PFSK-1 (cell line): ENCODE data around the gene GAS7.

Experiments
- FOXP2 ChIP-seq: optimal IDR thresholded peaks from 2 replicates; pipeline ENCODE3; 2011; ENCODE audit warnings: borderline replicate concordance, control low read depth, inconsistent platforms; ENCODE audit not compliant: insufficient read depth; ENCODE audit errors: extremely low read length, extremely low read depth
- POLR2AphosphoS5 ChIP-seq: IDR thresholded peaks from 2 replicates; pipeline ENCODE4 v1.6.1; 2012; ENCODE audit warnings: low read depth, mild to moderate bottlenecking, control low read depth, low read length, moderate library complexity
- SIN3A ChIP-seq: IDR thresholded peaks from 2 replicates; pipeline ENCODE4 v1.6.1; 2012; ENCODE audit warnings: mild to moderate bottlenecking, low read length, moderate library complexity, borderline replicate concordance; ENCODE audit not compliant: insufficient read depth
- TAF1 ChIP-seq: IDR thresholded peaks from 2 replicates; pipeline ENCODE4 v1.6.1; 2012; ENCODE audit warnings: low read length, control low read depth, borderline replicate concordance; ENCODE audit not compliant: insufficient read depth
- TF ChIP-seq, protein P1 (sequence below), 2 experiments: IDR thresholded peaks; 2 replicates each; pipeline versions ENCODE4 v1.6.1 to v1.8.0; 2011 to 2012; ENCODE audit warnings: low read depth in 2 of 2, low read length in 2 of 2, control low read depth in 1 of 2, inconsistent platforms in 1 of 2, mild to moderate bottlenecking in 1 of 2, moderate library complexity in 1 of 2; ENCODE audit not compliant: insufficient read depth in 1 of 2

DNA sequence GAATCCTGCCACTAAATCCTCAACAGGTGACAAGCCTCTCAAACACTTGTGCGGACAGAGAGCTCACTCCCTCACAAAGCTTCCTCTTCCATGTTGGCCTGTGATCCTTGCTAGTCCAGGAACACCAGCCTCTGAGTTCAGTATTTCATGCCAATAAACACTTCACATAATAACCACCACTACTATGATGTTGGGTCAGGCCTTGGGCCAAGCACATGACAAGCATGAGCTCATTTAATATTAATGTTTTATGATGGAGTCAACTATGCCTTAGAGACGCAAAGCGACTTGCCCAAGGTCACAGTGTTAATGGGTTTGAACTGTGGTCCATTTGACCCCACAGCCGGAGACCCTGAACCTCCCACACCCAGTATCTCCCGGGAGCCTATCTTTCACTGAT is 129.1 kb downstream of the GAS7 start:
- TF ChIP-seq POLR2AphosphoS5 (no peak), SIN3A (no peak), FOXP2 (no peak), TAF1 (no peak)
- TF ChIP-seq, protein P1, sequence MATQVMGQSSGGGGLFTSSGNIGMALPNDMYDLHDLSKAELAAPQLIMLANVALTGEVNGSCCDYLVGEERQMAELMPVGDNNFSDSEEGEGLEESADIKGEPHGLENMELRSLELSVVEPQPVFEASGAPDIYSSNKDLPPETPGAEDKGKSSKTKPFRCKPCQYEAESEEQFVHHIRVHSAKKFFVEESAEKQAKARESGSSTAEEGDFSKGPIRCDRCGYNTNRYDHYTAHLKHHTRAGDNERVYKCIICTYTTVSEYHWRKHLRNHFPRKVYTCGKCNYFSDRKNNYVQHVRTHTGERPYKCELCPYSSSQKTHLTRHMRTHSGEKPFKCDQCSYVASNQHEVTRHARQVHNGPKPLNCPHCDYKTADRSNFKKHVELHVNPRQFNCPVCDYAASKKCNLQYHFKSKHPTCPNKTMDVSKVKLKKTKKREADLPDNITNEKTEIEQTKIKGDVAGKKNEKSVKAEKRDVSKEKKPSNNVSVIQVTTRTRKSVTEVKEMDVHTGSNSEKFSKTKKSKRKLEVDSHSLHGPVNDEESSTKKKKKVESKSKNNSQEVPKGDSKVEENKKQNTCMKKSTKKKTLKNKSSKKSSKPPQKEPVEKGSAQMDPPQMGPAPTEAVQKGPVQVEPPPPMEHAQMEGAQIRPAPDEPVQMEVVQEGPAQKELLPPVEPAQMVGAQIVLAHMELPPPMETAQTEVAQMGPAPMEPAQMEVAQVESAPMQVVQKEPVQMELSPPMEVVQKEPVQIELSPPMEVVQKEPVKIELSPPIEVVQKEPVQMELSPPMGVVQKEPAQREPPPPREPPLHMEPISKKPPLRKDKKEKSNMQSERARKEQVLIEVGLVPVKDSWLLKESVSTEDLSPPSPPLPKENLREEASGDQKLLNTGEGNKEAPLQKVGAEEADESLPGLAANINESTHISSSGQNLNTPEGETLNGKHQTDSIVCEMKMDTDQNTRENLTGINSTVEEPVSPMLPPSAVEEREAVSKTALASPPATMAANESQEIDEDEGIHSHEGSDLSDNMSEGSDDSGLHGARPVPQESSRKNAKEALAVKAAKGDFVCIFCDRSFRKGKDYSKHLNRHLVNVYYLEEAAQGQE (IDR thresholded peaks at IDR 0.05; ENCODE audit: insufficient read depth in 1 of 2, low read depth in 2 of 2, low read length in 2 of 2), result no peak
